Prostate gland (tissue), 2 donors: Measurements from ENCODE around the gene SLC25A1.

Source experiments
- CTCF ChIP-seq, 4 experiments: fragments of 200-600 bp in 2 of 4; fragments of 450-650 bp in 2 of 4; sonication (generic) in 2 of 4; IDR thresholded peaks; 1 replicate in 3 of 4; 2 replicates in 1 of 4; pipeline ENCODE4 v1.5.1; 2016 to 2019; ENCODE audit warnings: antibody characterized with exemption in 4 of 4, mild to moderate bottlenecking in 2 of 4, moderate library complexity in 2 of 4
- POLR2A ChIP-seq: fragments of 450-650 bp; IDR thresholded peaks from one replicate; pipeline ENCODE4 v1.6.1; 2016; ENCODE audit warnings: antibody characterized with exemption, mild to moderate bottlenecking
- POLR2AphosphoS5 ChIP-seq: sonication (generic); formaldehyde crosslinking; IDR thresholded peaks from one replicate; pipeline ENCODE4 v1.6.1; 2017; ENCODE audit warnings: antibody characterized with exemption

GRCh38 chr22:19182472-19183157 lies 4.1 kb upstream of the SLC25A1 start:
- TF ChIP-seq CTCF (IDR thresholded peaks at IDR 0.05), result no peak
- TF ChIP-seq POLR2AphosphoS5, result no peak
- no peak for TF ChIP-seq POLR2A
